Measurements from ENCODE around the gene SFSWAP.
"Not testable (repeated sequence)": the region's sequence is repeated elsewhere in the genome, so short reads cannot be mapped to it uniquely, and the experiment has no call there.

SFSWAP gene

DNA sequence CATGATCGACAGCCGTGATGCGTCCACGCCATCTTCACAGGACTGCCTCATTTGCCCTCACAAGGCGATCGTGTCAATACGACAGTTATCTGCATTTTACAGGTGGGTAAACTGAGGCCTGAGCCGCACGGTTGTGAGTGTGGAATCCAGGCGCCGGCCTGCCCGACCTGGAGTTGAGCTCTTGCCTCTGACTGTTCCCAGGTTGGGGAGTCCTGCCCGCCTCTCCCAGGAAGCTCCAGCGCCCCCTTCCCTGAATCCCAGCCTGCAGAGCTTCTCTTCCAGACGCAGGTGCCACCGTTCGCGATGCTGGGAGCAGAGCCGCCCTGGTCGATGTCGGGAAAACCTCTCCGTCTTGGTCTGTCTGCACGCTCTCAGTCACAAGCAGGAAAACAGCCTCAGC is 31.1 kb upstream of the SFSWAP start:
- 90% methylated on average over 3 of the region's 23 CpGs for WGBS (ENCODE audit: insufficient coverage)
- H3K4me3 ChIP-seq (ENCODE audit: control insufficient read depth in 1 of 7, extremely low read depth in 1 of 7, insufficient read depth in 4 of 7, low read depth in 2 of 7, low read length in 6 of 7); CTCF ChIA-PET; H3K27ac ChIP-seq (ENCODE audit: insufficient read depth in 1 of 2, low read depth in 1 of 2, low read length in 2 of 2, poor library complexity in 1 of 2, severe bottlenecking in 2 of 2); H3K36me3 ChIP-seq (ENCODE audit: control insufficient read depth in 4 of 4, insufficient read depth in 4 of 4, low read length in 3 of 4); H3K9me3 ChIP-seq (ENCODE audit: control extremely low read depth in 1 of 5, control insufficient read depth in 4 of 5, insufficient read depth in 2 of 5, low read depth in 1 of 5, low read length in 4 of 5); DNase-seq; H3K27me3 ChIP-seq (replicated peaks in 2 of 5; ENCODE audit: control insufficient read depth in 4 of 5, insufficient read depth in 5 of 5, low read length in 4 of 5); H3K4me1 ChIP-seq (ENCODE audit: control extremely low read depth in 1 of 4, control insufficient read depth in 4 of 4, insufficient read depth in 4 of 4, low read length in 3 of 4); POLR2A ChIA-PET: not testable (repeated sequence)

DNA sequence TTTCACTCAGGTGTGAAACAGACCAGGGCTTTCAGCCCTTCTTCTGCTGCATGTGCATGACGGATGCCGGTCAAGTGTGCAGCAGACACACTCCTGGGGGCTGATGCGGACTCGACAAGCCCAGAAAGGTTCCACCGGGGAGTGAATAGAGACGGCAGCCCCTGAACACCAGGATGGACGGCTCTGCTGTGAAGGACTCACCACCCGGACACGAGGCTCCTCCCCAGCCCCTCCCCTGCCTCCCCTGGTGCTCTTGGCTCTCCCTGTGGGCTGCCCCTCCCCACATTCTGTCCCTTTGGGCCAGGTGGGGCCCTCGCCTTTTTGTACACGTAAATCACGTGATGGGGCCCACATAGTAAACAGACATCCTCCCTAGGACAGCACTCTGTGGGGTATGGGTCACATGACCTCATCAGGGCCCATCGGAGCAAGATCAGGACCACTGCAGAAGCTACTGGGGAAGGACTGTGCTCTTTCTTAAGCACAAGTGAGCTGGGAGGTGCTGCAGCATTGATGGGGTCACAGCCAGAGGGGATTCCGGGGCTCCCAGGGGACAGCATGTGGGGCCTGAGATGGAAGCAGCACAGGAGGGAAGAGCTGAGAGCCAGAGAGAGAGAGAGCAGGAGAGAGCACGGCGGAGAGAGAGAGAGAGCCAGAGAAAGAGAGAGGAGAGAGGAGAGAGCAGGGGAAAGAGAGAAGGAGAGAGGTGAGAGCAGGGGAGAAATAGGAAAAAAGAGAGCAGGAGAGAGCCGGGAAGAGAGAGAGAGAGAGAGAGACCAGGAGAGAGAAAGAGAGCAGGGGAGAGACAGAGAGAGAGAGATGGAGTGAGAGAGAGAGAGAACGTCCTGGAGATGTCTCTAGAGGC is 30.3 kb upstream of the SFSWAP start:
- H3K27me3 ChIP-seq (replicated peaks in 2 of 5; ENCODE audit: control insufficient read depth in 4 of 5, insufficient read depth in 5 of 5, low read length in 4 of 5); H3K4me1 ChIP-seq (ENCODE audit: control extremely low read depth in 1 of 4, control insufficient read depth in 4 of 4, insufficient read depth in 4 of 4, low read length in 3 of 4); H3K36me3 ChIP-seq (ENCODE audit: control insufficient read depth in 4 of 4, insufficient read depth in 4 of 4, low read length in 3 of 4); H3K27ac ChIP-seq (ENCODE audit: insufficient read depth in 1 of 2, low read depth in 1 of 2, low read length in 2 of 2, poor library complexity in 1 of 2, severe bottlenecking in 2 of 2); H3K9me3 ChIP-seq (ENCODE audit: control extremely low read depth in 1 of 5, control insufficient read depth in 4 of 5, insufficient read depth in 2 of 5, low read depth in 1 of 5, low read length in 4 of 5); DNase-seq; H3K4me3 ChIP-seq (ENCODE audit: control insufficient read depth in 1 of 7, extremely low read depth in 1 of 7, insufficient read depth in 4 of 7, low read depth in 2 of 7, low read length in 6 of 7); POLR2A ChIA-PET: not testable (repeated sequence)
- CTCF ChIA-PET: interaction anchor here (0.5 kb wide), 1 partner anchor 503 kb away, joined by 3 read pairs; no protein-coding TSS in a partner anchor
- WGBS (ENCODE audit: insufficient coverage): 97% methylated on average over 9 of the region's 18 CpGs

DNA sequence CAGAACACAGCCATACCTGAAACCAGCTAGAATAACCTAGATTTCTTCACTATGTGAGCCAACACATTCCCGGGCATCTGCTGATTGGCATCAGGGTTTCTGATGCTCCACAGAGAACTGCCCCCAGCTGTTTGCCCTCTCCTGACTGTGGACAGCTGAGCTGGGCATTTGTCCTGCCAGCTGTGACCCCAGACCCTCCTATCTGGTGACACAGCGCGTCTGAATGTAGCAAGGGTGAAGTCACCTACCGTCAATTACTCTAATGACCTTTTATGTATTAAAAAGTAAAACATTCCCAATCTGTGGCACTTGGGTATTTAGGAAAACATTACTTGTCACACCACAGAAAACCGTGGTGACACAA is 29.7 kb upstream of the SFSWAP start:
- no peak for DNase-seq

DNA sequence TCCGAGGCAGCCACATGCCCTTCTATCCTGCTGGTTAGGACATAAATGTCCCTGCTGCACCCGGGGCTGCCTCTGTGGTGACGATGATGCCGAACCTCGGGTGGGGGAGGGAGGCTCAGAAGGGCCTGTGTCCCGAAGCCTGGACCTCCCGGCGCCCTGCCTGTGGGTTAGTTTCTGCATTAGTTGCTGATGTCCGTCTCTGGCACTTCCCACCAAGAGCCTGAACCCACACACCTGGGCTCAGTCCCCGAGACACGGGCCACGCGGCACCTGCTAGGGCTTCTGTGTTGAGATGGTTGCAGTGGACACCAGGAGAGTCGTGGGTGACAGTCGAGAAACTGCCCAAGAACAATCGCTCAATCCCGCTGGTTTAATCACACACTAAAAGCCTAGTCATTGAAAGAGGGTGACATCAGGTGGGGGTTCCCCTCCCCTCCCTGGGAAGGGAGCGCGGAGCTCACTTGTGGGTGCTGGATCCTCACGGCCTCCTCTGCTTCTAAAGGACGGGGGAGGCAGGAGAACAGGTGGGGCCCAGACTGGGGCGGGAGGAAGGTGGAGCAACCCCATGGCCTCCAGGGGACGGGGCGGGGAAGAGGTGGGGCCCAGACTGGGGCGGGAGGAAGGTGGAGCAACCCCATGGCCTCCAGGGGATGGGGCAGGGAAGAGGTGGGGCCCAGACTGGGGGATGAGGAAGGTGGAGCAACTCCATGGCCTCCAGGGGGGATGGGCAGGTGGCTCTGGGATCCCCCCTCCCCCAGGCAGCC is 29.0 kb upstream of the SFSWAP start:
- peak overlapping the region in 2 of 7 experiments; percentile 55 for H3K4me3 ChIP-seq (ENCODE audit: control insufficient read depth in 1 of 7, extremely low read depth in 1 of 7, insufficient read depth in 4 of 7, low read depth in 2 of 7, low read length in 6 of 7)
- DNase-seq: peak; percentile 84 to 94 (median 92)
- CTCF ChIA-PET: interaction anchor here (0.5 kb wide), 1 partner anchor 502 kb away, joined by 3 read pairs; no protein-coding TSS in a partner anchor

More for the DNA sequence above, 29.7 kb upstream of the SFSWAP start:
- peaks cover 0 to 1% (median 0%) of the 10 kb centered on the region in 5 experiments for H3K27me3 ChIP-seq (replicated peaks in 2 of 5; ENCODE audit: control insufficient read depth in 4 of 5, insufficient read depth in 5 of 5, low read length in 4 of 5)
- no peak overlapping the region for H3K4me3 ChIP-seq (ENCODE audit: control insufficient read depth in 1 of 7, extremely low read depth in 1 of 7, insufficient read depth in 4 of 7, low read depth in 2 of 7, low read length in 6 of 7)
- peaks cover 0 to 9% (median 0%) of the 10 kb centered on the region in 4 experiments for H3K4me1 ChIP-seq (ENCODE audit: control extremely low read depth in 1 of 4, control insufficient read depth in 4 of 4, insufficient read depth in 4 of 4, low read length in 3 of 4)
- ChIA-PET POLR2A (no interaction called here), CTCF (interaction anchor here (0.5 kb wide), 1 partner anchor 503 kb away, joined by 3 read pairs; no protein-coding TSS in a partner anchor)
- no CpG with 5 or more reads among the region's 5 CpGs for WGBS (ENCODE audit: insufficient coverage)
- H3K9me3 ChIP-seq (ENCODE audit: control extremely low read depth in 1 of 5, control insufficient read depth in 4 of 5, insufficient read depth in 2 of 5, low read depth in 1 of 5, low read length in 4 of 5): no peaks in the 10 kb centered on the region
- H3K36me3 ChIP-seq (ENCODE audit: control insufficient read depth in 4 of 4, insufficient read depth in 4 of 4, low read length in 3 of 4): no peaks in the 10 kb centered on the region
- H3K27ac ChIP-seq (ENCODE audit: insufficient read depth in 1 of 2, low read depth in 1 of 2, low read length in 2 of 2, poor library complexity in 1 of 2, severe bottlenecking in 2 of 2): no peak overlapping the region

DNA sequence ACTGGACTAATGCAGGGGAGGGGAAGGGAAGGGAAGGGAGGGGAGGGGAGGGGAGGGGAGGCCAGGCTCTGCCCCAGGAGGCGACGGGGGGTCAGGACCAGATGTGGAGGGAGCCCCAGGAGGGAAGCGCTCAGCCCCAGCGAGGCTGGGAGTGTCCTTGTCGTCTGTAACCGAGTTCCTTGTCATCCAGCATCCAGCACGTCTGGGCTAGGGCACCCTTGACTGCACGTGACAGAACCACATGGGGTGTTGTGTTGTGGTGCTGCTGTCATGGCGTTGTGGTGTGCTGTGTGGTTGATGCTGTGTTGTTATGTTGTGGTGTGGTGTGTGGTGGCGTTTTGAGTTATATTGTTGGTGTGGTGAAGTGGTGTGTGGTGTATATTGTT is 28.4 kb upstream of the SFSWAP start:
- Histone ChIP-seq H3K9me3 (ENCODE audit: control extremely low read depth in 1 of 5, control insufficient read depth in 4 of 5, insufficient read depth in 2 of 5, low read depth in 1 of 5, low read length in 4 of 5) (no peaks in the 10 kb centered on the region), H3K27ac (ENCODE audit: insufficient read depth in 1 of 2, low read depth in 1 of 2, low read length in 2 of 2, poor library complexity in 1 of 2, severe bottlenecking in 2 of 2) (no peak overlapping the region), H3K27me3 (replicated peaks in 2 of 5; ENCODE audit: control insufficient read depth in 4 of 5, insufficient read depth in 5 of 5, low read length in 4 of 5) (peaks cover 0 to 1% (median 0%) of the 10 kb centered on the region in 5 experiments), H3K4me3 (ENCODE audit: control insufficient read depth in 1 of 7, extremely low read depth in 1 of 7, insufficient read depth in 4 of 7, low read depth in 2 of 7, low read length in 6 of 7) (peak overlapping the region in 1 of 7 experiments; percentile 16), H3K4me1 (ENCODE audit: control extremely low read depth in 1 of 4, control insufficient read depth in 4 of 4, insufficient read depth in 4 of 4, low read length in 3 of 4) (peaks cover 0 to 9% (median 0%) of the 10 kb centered on the region in 4 experiments), H3K36me3 (ENCODE audit: control insufficient read depth in 4 of 4, insufficient read depth in 4 of 4, low read length in 3 of 4) (no peaks in the 10 kb centered on the region)
- CTCF ChIA-PET: no interaction called here
- WGBS (ENCODE audit: insufficient coverage): 60% methylated on average over 8 of the region's 10 CpGs
- POLR2A ChIA-PET: no interaction called here
- peak in 2 of 3 donors; percentile 89 for DNase-seq

More for the DNA sequence above, 29.0 kb upstream of the SFSWAP start:
- H3K27me3 ChIP-seq (replicated peaks in 2 of 5; ENCODE audit: control insufficient read depth in 4 of 5, insufficient read depth in 5 of 5, low read length in 4 of 5); H3K36me3 ChIP-seq (ENCODE audit: control insufficient read depth in 4 of 4, insufficient read depth in 4 of 4, low read length in 3 of 4); H3K4me1 ChIP-seq (ENCODE audit: control extremely low read depth in 1 of 4, control insufficient read depth in 4 of 4, insufficient read depth in 4 of 4, low read length in 3 of 4); H3K9me3 ChIP-seq (ENCODE audit: control extremely low read depth in 1 of 5, control insufficient read depth in 4 of 5, insufficient read depth in 2 of 5, low read depth in 1 of 5, low read length in 4 of 5); H3K27ac ChIP-seq (ENCODE audit: insufficient read depth in 1 of 2, low read depth in 1 of 2, low read length in 2 of 2, poor library complexity in 1 of 2, severe bottlenecking in 2 of 2); POLR2A ChIA-PET: not testable (repeated sequence)
- 35% methylated on average over 7 of the region's 25 CpGs for WGBS (ENCODE audit: insufficient coverage)

DNA sequence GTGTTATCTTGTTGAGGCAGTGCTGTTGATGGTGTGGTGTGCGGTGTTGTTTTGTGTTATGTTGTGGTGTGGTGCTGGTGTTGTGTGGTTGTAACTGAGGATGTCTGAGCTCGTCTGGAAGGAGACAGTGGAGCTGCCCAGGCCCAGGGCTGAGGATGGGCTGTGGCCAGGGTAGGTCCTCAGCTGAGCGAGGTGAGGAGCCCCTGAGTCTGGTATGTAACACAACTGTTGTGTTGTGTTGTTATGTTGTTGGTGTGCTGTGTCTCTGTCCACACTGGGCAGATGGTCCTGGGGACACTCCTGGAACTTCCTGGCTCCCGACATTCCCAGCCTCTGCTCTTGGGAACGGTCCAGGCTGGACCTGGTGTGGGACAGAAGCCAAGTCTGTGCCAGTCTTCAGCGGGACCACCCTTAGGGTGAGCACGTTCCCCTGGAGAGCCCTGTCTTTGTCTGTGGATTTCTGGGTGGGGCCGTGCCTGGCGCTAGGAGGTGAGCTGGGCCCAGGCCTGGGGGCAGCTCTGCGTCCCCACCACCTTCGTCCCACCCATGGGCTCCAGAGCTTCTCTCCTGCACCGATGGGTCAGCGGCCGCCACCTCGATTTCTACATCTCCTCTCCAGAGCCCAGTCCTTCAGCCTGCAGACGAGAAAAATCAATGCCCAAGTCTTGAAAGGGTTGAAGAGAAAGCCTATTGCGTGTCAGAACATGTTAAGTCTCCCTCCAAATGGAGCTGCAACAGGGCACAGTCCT is 27.4 kb upstream of the SFSWAP start:
- Histone ChIP-seq H3K27me3 (replicated peaks in 2 of 5; ENCODE audit: control insufficient read depth in 4 of 5, insufficient read depth in 5 of 5, low read length in 4 of 5) (peaks cover 0 to 1% (median 0%) of the 10 kb centered on the region in 5 experiments), H3K4me1 (ENCODE audit: control extremely low read depth in 1 of 4, control insufficient read depth in 4 of 4, insufficient read depth in 4 of 4, low read length in 3 of 4) (peaks cover 0 to 9% (median 0%) of the 10 kb centered on the region in 4 experiments), H3K9me3 (ENCODE audit: control extremely low read depth in 1 of 5, control insufficient read depth in 4 of 5, insufficient read depth in 2 of 5, low read depth in 1 of 5, low read length in 4 of 5) (no peaks in the 10 kb centered on the region), H3K27ac (ENCODE audit: insufficient read depth in 1 of 2, low read depth in 1 of 2, low read length in 2 of 2, poor library complexity in 1 of 2, severe bottlenecking in 2 of 2) (no peak overlapping the region), H3K36me3 (ENCODE audit: control insufficient read depth in 4 of 4, insufficient read depth in 4 of 4, low read length in 3 of 4) (no peaks in the 10 kb centered on the region), H3K4me3 (ENCODE audit: control insufficient read depth in 1 of 7, extremely low read depth in 1 of 7, insufficient read depth in 4 of 7, low read depth in 2 of 7, low read length in 6 of 7) (no peak overlapping the region)
- ChIA-PET CTCF (interaction anchor here (1.0 to 1.1 kb wide), 2 partner anchors 10 to 24 kb away, joined by 3 to 4 read pairs; no protein-coding TSS in a partner anchor), POLR2A (interaction anchor here (0.5 kb wide), 1 partner anchor 436 kb away, joined by 4 read pairs; no protein-coding TSS in a partner anchor)
- no peak for DNase-seq
- WGBS (ENCODE audit: insufficient coverage): 91% methylated on average over 13 of the region's 17 CpGs

Measured in common myeloid progenitor, CD34-positive (primary cell).